Lung microvascular endothelial cell (primary cell): ENCODE results near the gene PRAF2. TPM values are rescaled to one million over a fixed set of nuclear protein-coding genes. Genes with fewer than 3 reads are reported as not detected.
A peak's percentile ranks its signal among the peaks of the same experiment; 100 is the strongest.

Source experiments
- DNase-seq, 2 donors: peaks; one replicate each; pipeline versions ENCODE4 v3.0.0 to v3.0.0-alpha.2; 2010; ENCODE audit warnings: low read depth in 2 of 2
- total RNA-seq: library from RNA; depleted of rRNA; stranded (reverse); fragments of >200 nt; gene quantifications from 2 replicates; pipeline ENCODE4 v1.2.1, GENCODE V29; 2014

Gene PRAF2
- total RNA-seq, 1 donor from 2014 or later, result 4.2 TPM

DNA sequence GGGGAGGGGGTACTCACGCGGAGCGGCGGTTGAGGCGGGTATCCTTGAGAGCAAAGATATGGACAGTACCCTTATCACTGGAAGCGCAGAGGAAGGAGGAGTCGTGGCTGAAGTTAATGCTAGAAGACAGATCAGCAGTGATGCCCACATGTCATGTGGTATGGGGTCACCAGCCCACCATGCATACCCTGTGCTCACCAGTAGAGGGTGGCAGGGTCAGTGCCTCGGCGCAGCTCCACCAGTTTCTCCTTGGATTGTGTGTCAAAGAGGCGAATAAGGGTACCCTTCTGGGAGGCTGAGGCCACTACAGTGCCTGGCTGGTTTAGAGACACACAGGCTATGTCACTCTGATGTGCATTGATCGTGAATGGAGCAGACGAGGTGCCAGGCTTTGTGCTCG, 1.5 kb upstream of the PRAF2 start:
- no peak for DNase-seq

DNA sequence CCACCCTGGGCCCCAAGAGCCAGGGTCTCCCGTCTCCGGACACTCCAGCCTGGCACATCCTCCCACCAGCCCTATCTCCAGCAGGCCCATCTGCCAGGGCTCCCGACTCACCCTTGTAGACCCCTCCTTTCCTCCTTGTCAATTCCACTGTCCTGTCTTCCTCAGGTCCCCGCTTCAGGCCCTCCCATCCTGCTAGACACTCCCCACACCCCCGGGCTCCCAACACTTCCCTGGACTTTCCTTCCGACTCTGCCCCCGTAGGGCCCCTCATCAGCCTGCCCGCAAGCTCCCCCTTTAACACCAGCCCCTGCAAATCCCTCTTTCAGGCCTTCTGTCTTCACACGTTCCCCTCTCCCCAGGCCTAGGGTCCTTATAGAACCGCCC, 1.1 kb downstream of the PRAF2 start:
- DNase-seq, result no peak

DNA sequence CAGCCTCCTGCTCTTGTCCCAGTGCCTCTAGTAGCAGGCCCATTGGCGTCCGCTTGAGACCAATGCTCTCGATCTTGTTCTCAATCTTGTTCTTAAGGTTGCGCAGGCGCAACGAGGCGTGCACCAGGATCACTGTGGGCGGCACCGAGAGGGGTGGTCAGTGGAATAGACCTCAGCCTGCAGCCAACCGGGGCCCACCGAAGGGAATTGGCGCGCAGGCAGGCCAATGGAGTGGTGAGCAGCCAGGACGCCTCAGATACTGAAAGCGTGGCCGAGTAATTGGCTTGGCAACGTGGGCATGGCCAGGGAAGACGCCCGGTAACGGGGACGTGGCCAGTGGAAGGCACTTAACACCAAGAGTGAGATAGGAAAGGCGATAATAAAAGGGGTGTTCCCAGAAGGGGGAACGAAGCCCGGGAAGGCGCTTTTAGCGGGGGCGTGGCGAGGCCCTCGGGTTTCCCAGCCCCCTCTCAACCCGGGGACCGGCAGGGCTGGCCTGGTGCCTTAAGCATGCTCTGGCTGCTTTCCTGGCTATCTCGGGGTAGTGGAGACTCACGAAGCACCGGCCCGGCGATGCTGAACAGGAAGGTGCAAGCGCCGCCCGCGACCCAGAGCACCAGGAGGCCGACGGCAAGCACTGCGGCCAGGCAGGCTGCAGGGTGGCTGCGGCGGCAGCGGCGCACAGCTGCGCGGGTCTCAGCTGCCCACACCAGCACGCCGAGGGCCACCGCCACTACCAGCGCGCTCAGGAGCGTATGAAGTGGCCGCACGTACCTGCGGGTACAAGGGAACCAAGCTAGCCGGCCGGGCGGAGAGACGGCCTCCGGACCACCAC, 1.7 kb downstream of the PRAF2 start:
- peak in 1 of 2 donors; percentile 86 for DNase-seq

DNA sequence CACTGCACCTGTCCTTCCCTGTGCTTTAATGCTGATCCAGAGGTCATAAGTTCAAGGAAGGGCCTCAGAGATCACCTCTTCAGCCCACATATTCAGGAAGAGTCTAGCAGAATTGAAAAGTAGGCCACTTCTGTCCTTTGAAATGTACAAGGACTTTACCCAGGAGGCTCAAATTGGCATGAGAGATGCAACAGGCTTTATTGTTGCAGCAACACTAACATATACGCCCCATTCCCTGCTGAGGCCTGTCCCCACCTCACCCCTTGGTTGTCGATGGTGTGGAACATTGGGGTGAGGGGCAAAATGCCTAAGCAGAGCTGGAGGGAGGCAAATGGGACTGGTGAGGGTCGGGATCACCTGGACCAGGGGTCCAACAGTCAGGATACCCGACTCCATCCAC, 2.8 kb downstream of the PRAF2 start:
- DNase-seq, result no peak

DNA sequence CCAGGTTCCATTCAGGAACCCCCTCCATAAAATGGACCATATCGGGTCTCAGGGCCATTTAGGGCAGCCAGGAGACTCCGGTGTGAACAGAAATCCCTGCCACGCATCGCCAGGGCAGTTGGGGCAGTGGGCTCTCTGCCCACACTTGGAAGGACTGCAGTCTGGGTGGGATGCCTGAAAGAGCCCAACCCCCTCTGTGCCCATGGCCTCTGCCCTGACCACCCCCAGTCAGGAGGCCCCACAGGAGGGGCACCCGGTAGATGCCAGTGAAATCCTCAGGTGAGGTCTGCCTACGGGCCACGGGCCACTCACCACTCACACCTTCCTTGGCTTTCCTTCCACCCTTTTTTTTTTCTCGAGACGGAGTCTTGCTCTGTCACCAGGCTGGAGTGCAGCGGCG, 4.8 kb downstream of the PRAF2 start:
- DNase-seq, result no peak

DNA sequence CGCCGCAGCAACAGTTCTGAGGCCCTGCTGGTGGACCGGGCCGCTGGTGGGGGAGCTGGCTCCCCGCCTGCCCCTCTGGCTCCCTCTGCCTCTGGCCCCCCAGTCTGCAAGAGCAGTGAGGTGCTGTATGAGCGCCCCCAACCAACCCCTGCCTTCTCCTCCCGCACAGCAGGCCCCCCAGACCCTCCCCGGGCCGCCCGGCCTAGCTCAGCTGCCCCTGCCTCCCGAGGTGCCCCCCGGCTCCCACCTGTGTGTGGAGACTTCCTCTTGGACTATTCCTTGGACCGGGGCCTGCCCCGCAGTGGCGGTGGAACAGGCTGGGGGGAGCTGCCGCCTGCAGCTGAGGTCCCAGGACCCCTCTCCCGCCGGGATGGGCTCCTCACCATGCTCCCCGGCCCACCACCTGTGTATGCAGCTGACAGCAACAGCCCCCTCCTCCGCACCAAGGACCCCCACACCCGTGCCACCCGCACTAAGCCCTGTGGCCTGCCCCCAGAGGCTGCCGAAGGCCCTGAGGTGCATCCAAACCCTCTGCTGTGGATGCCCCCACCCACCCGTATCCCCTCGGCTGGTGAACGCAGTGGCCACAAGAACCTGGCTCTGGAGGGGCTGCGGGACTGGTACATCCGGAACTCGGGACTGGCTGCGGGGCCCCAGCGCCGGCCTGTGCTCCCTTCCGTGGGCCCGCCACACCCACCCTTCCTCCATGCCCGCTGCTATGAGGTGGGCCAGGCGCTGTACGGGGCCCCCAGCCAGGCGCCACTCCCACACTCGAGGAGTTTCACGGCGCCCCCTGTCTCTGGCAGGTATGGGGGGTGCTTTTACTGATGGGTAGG, 6.3 kb downstream of the PRAF2 start:
- DNase-seq, result no peak

DNA sequence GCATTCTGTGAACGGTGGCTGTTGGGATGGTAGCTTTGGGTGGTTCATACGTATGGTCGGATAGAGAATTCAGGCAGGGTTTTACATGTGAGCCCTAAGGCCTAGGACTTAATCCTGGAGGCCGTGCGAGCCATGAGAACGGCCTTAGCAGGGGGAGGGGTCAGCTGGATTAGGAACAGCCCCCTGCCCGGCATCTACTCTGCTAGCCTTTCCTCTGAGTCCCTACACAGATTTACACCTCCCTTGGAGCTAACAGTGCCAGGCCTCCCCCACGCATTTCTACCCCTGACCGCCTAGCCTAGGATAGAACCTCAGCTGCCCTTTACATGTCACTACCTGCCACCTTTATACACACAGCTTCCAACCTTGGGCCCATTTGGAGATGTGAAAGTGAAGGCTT, 7.1 kb downstream of the PRAF2 start:
- DNase-seq, result no peak

DNA sequence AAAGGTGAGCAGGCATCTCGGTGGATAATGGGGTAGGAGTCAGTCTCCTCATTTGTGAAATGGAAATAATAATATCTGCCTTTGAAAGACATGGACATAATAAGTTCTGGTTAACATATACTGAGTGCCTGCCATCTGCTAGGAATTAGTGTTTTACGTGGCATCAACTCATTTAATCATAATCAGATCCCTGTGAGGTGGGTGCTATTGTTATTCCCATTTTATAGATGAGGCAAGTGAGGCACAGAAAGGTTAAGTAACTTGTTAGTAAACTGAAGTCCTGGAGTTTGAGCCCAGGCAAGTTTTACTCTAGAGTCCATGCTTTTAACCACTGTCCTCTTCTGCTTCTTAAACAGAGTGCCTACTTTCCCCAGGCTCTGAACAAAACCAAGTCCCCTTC, 7.5 kb downstream of the PRAF2 start:
- DNase-seq, result no peak

DNA sequence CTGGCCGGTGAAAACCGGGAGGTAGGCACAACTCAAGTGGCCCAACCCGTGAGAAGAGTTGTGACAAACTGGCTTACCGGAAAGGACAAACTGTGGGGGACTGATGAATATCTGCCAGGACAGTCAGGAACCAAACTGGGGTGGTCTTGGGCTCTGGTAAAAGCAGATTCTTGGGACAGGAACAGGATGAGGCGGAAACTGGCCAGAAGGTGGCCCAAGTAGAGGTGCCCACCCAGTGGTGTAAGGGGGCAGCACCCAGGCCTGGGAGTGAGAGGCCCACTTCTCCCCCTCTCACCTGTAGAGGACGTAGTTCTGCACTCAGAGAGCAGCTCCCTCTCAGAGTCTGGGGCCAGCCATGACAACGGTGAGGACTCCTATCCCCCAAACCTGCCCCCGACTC, 9.1 kb downstream of the PRAF2 start:
- DNase-seq, result no peak

DNA sequence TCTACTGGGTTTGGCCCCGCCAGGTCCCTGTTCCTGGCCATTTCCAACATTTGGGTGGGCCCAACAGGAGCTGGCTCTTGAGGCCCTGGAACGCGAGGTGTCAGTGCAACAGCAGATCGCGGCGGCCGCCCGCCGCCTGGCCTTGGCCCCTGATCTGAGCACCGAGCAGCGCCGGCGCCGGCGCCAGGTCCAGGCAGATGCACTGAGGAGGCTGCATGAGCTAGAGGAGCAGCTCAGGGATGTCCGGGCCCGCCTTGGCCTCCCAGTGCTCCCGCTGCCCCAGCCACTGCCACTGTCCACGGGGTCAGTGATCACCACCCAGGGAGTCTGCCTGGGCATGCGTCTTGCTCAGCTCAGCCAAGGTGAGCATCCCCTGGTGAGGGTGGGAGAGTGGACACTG, 9.5 kb downstream of the PRAF2 start:
- no peak for DNase-seq

DNA sequence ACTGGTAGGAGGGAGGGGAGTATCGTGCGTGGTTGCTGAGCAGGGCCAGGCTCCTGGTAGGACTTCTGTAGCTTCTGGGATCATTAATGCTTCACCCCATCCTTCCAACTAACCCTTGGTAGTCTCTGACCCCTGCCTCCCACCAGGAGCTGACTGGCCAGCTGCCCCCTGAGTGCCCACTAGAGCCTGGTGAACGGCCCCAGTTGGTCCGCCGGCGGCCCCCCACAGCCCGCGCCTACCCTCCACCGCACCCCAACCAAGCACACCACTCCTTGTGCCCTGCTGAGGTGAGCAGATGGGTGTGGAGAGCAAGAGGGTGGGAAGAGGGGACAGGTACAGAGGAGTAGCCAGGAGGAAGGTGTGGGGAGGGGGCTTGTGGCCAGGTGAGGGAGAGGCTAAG, 10.1 kb downstream of the PRAF2 start:
- no peak for DNase-seq

DNA sequence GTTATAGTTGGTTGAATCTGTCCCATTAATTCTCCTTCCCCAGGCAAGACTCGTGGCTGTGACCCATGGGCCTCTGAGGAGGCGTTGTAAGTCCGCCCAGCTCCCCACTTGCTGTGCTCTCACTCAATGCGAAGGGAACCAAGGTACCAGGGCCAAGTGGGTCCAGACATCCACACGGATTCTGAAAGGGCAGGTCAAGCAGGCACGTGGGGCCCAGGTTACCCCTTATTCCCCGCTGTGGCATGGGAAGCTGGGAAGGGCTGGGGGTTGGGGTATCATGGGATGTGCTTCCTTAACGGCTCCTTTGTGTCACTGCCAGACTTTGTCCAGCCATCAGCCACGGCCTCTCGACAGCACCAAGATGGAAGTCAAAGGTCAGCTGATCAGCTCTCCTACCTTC, 11.9 kb downstream of the PRAF2 start:
- no peak for DNase-seq

DNA sequence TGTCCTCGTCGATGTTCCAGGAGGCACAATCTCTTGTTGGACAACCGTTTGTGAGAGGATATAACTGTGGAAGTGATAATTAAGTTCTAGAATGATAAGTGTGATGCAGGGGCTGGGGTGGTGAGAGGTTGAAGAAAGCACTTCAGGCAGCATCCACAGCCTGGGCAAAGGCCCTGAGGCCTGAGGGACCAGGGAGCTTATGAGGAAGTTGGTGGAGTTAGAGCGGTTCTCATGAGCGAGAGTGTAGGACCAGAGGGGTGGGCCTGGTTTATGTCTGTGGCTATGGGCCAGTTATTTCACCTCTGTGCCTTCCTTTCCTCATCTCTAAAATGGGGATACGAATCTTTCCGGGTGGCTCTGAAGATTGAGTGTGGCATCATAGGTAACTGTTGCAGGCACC, 12.3 kb downstream of the PRAF2 start:
- DNase-seq, result no peak

DNA sequence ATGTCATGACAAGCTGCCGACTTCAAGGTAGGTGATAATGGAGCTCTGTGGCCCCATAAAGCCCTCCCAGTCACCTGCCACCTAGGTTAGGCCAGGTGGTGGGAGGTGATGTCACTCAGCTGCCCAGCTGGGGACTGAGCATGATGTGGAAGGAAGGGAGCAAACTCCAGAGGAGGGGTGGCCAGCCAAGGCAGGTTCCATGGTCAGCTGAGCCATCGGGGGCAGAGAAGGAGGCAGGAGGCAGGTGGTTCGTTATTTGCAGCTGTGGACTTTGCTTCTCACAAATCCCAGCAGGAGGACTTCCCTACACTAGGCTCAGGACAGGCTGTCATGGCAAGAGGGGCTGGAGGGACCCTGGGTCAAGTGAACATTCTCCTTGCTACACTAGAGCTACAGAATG, 12.9 kb downstream of the PRAF2 start:
- DNase-seq, result no peak

DNA sequence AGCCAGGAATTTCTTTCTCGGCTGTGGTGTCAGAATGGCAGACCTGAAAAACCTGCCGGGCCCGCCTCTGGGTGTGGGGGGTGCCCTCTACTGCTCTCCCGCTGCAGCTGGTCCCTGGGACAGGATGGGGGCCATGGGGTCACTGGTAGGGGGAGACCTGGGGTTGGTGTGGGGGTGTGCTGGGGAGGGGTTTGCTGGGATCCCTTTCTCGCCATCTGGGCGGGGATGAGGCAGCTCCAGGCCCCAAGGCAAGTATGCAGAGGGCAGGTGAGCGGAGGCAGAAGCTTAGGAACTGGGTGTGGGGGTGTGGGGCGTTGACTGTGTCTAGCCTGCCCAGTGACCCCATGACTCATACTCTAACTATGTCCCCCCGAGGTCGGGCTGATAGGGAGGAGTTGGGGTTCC, 14.1 kb downstream of the PRAF2 start:
- DNase-seq, result no peak

DNA sequence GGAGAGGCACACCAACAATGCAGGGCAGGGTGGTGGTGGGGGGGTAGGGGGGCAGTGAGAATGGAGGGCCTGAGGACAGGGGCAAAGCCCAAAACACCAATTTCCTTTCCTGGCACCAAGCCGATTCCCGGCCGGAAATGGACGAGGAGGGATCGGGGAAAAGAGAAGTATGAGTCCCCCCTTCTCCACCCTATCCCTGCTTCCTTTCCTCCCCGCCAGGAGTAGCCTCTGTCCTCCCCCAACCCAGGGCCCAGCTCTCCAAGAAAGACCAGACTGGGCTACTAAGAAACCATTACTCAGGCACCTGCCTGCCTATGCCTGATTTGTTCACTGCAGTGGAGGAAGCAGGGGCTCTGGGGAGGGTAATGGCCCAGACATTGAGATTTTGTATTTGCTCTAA, 14.6 kb downstream of the PRAF2 start:
- no peak for DNase-seq

DNA sequence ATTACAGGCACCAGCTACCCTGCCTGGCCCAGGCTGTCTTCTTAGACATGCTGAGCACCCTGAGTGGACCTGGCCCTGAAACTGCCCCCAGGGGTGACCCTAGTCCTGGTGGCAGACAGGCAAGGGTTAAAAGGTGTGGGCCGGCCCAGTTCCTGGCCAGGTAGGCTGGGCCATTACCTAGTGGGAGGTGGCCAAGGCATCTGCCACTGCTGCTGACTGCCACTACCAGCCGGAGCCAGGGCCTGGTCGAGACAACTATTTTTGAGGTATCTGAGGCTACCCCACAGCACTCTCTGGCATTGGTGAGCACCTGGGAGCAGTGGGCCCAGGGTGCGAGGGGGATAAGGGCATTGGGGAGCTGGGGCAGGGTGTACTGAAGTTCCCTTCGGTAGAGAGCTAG, 15.0 kb downstream of the PRAF2 start, which contains the start of gene CCDC120:
CCDC120 (plus strand) TSS at position 206 of the 400 bp plus-strand sequence. CDS start 3,043 bp downstream, outside the sequence.
- DNase-seq, result no peak

DNA sequence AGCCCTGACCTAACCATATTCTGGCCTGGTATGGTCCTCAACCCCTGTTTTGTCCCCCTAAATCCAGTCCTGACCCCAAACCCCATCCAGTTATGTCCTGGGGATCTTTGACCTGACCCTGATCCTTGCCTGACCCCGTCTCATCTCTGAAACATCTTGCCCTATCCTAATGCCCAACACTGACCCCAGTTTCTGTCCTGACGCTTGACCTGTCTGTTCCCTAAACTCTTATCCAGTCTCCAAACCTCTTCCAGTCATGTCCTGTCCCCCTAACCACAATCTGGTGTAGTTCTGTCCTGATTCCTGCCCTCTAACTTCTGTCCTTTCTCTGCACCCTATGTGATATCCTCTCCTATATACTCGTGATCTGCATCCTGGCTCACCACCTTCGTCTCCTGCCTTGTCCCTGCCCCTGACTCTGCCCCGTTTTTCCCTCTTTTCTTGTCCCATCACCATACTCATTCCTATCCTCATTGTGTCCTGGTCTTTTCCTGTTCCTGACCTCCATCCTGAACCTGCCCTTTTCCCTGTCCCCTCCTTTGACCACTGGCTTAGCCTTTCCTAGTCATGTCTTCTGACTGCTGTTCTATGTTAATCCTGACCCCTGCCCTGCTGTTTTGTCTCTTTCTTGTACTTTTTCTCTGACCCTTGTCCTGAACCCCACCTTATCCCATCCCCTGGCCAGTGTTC, 19.6 kb downstream of the PRAF2 start:
- DNase-seq, result no peak

DNA sequence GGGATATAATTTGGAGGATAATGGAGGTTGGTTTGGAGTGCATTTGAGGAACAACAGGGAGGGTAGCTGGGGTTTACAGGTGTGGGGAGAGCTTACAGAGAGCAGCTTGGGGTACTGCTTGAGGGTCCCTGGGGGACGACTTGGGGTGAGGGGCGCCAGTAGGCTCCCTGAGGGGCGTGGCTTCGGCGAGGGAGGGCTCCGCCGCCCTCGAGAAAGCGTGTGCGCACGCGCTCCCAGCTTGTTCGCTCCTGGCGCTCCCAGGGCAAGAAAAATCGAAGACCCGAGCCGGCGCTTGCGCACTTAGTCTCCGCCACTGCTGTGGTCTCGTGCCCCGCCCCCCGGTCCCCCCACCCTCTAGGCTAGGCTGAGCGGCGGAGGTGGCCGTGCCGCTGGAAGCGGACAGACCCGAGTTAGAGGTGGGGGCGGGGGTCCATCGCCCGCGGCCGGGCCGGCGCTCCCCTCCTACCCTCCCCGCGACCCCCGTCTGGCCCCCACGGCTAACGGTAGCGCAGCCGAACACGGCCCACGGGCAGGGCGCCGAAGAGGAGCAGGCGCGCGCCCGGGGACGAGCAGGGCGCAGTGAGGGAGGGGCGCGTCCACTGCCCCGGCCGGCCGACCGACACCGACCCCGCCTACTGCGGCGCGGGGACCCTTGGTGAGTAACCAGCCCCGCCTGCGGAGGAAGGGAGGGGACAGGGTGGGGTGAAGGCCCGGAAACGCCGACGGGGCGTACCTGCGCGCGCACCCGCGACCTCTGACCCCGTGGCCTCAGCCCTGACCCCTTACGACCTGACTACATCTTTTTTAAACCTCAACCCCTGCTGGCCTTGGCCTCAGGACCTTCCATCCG, 20.4 kb downstream of the PRAF2 start:
- DNase-seq, result peak; percentile 38 to 59

DNA sequence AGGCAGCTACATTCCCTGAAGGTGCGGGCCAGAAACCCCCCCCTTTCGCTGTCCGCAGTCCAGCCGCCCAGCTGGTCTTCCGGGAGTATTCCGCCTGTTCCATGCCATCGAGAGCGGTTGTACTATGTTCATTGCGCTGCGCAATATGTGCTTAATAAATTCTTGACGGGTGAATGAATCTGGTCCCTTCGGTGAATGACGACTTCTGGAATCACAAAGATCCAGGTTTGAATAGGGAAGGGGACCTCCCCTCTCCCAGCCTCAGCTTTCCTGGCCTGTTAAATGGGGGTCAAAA, 29.9 kb downstream of the PRAF2 start:
- DNase-seq, result no peak

DNA sequence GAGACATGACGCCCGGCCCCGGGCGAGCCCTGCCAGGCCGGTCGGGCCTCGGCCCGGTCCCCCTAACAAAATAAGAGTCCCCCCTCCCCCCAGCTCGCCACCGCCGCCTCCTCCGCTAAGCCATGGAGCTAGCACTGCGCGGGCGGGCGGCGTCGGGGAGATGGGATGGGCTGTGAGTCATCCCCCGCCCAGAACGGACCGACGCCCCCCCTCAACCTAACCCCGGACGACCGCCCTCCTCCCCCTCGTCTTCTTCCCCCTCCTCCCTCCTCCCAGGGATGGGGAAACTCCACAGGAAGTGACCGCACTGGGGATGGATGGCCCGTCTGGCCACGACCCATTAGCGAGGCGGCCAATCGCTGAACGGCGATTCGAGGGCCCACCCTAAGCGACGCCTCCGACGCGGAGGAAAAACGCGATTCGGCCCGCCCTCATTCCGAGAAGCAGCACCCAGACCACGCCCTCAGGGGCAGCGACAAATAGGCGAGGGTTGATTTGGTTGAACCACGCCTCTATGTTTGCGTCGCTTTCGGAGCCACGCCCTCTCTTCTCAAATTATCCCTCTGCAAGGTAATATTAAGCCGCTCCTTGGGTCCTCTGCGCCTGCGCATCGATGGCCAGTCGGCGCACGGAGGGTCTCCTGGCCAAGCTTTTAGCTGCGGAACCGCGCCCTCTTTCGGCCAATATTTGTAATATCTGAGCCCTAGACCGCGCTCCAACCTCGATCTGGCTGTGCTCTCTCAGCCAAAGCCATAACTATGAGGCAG, 30.4 kb downstream of the PRAF2 start, which contains the start of gene TFE3:
TFE3 (minus strand) TSS at position 138 of the 767 bp plus-strand sequence; CDS start at position 7, 131 bp downstream.
- DNase-seq, result peak; percentile 98 to 99
